NCI-H1105 (cell line): ENCODE measurements around the gene HMGN2.
A peak's percentile ranks its signal among the peaks of the same experiment; 100 is the strongest.
"Not testable (repeated sequence)": the region's sequence is repeated elsewhere in the genome, so short reads cannot be mapped to it uniquely, and the experiment has no call there.

Experiments
- DNase-seq: peaks from one replicate; lab custom pipeline; 2025; lab: John Stamatoyannopoulos, UW

HMGN2 gene

GRCh38 chr1:26477446-26478152, 5.4 kb downstream of the HMGN2 start:
- DNase-seq, result no peak

GRCh38 chr1:26478159-26478558, 5.9 kb downstream of the HMGN2 start:
- no peak for DNase-seq

DNA sequence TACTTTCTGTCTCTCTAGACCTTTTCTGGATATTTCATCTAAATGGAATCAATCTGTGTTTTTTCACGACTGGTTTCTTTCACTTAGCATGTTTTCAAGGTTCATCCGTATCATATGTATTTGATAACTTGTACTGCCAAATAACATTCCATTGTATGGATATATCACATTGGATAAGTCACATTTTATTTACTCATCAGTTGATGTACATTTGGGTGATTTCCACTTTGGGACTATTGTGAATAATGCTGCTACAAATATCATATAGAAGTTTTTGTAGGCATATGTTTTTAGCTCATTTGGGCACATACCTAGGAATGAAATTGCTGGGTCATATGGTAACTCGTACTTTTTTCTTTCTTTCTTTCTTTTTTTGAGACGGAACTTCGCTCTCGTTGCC, 6.7 kb downstream of the HMGN2 start:
- DNase-seq, result no peak

- DNase-seq, result no peak
Observed at GRCh38 chr1:26482921-26483320, 10.7 kb downstream of the HMGN2 start.

GRCh38 chr1:26483980-26484379, 11.7 kb downstream of the HMGN2 start:
- DNase-seq, result no peak

DNA sequence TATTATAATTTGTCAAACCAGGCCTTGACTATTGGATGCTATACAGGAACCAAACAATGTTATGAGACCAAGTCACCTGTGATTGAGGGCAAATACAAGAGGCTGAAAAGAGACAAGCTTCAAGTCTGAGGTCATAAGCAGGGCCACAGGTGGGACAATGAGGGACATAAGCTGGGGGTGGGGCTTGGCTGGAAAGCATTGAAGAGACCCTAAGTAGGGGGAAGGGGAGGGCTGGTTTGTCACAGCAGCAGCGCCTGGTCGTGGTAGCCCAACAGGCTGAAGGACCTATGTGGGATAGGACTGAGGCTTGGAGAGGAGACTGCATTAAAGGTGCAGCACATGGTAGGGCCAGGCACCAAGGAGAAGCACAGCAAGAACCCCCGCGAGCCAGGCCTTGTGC, 17.9 kb downstream of the HMGN2 start:
- no peak for DNase-seq

GRCh38 chr1:26493267-26493666, 21.0 kb downstream of the HMGN2 start:
- DNase-seq, result no peak

DNA sequence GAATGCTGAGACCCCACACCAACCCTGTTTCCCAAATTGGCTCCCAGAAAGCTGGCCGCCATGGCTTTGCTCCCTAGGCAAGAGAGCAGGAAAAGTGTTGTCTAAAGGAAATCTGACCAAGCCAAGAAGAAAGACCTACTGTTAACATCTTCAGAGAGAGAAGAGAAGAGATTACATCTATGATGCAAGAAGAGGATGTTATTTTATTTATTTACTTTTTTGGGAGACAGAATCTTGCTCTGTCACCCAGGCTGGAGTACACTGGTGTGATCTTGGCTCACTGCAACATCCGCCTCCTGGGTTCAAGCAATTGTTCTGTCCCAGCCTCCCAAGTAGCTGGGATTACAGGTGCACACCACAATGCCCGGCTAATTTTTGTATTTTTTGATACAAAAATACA, 21.7 kb downstream of the HMGN2 start:
- no peak for DNase-seq

- DNase-seq, result no peak
Observed at GRCh38 chr1:26496861-26497260, 24.6 kb downstream of the HMGN2 start.

- no peak for DNase-seq
Observed at GRCh38 chr1:26498894-26499293, 26.7 kb downstream of the HMGN2 start.

- peak; percentile 91 for DNase-seq
Observed at GRCh38 chr1:26500488-26501175, 28.4 kb downstream of the HMGN2 start.

- DNase-seq, result not testable (repeated sequence)
Observed at GRCh38 chr1:26510711-26511110, 38.5 kb downstream of the HMGN2 start.

DNA sequence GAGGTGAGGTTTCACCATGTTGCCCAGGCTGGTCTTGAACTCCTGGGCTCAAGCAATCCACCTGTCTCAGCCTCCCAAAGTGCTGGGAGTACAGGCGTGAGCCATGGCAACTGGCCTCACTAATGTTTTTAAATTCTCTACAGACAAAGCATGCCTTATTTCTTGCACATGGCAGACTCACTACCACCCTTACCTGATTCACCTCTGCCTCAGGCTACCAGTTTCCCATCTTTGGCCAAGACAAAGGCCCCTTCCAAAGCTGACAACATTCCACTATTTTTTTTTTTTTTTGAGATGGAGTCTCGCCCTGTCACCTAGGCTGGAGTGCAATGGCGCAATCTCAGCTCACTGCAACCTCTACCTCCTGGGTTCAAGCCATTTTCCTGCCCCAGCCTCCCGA, 43.6 kb downstream of the HMGN2 start:
- not testable (repeated sequence) for DNase-seq

GRCh38 chr1:26516987-26517765, 44.9 kb downstream of the HMGN2 start:
- DNase-seq, result no peak

DNA sequence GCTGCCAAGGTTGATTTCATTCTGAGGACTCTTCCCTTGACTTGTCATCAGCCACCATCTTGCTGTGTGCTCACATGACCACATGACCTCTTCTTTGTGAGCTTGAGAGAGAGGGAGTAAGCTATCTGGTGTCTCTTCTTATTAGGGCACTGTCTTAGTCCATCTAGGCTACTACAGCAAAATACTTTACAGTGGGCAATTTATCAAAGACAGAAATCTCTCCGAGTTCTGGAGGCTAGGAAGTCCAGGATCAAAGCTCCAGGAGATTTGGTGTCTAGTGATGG, 45.5 kb downstream of the HMGN2 start:
- no peak for DNase-seq

DNA sequence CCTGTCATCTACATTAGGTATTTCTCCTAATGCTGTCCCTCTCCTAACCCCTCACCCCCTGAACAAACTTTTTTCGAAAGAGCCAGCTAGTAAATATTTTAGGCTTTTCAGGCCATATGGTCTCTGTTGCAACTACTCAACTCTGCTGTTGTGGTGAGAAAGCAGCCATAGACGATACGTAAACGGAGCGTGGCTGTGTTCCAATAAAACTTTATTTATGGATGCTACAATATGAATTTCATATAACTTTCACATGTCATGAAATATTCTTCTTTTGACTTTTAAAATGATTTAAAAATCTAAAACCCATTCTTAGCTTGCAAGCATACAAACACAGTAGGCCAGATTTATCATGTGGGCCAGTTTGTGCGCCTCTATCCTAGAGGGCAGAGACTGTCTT, 46.1 kb downstream of the HMGN2 start:
- no peak for DNase-seq

DNA sequence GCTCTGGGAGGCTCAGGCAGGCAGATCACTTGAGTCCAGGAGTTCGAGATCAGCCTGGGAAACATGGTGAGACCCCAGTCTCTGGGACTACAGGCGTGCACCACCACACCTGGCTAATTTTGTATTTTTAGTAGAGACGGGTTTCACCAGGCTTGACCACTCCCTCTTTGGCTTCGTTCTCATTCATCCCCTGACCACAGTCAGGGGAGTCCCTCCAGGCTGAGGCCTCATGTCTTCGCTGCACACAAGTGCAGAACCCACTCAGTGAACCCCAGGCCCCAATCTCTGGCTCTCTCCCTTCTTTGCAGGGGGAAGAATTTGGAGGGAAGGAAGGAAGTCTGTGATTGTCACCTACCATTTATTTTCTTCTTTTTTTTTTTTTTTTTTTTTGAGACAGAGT, 48.1 kb downstream of the HMGN2 start:
- DNase-seq, result no peak

GRCh38 chr1:26521669-26522030, 49.4 kb downstream of the HMGN2 start:
- no peak for DNase-seq

GRCh38 chr1:26522073-26522472, 49.8 kb downstream of the HMGN2 start:
- DNase-seq, result no peak

GRCh38 chr1:26524181-26524580, 51.9 kb downstream of the HMGN2 start:
- no peak for DNase-seq
